Measurements from ENCODE around the gene COQ10A.
"Not testable (repeated sequence)": the region's sequence is repeated elsewhere in the genome, so short reads cannot be mapped to it uniquely, and the experiment has no call there.

COQ10A gene

GRCh38 chr12:56282030-56282429 lies 15.3 kb downstream of the COQ10A start:
- H3K4me2 ChIP-seq (ENCODE audit: low read depth, low read length), result no peak overlapping the region
- H3K4me1 ChIP-seq (ENCODE audit: low read length), result no peaks in the 10 kb centered on the region
- H3K9me2 ChIP-seq (replicated peaks; ENCODE audit: insufficient read depth, low read length), result no peaks in the 10 kb centered on the region
- H3K9me3 ChIP-seq (replicated peaks; ENCODE audit: insufficient read depth, low read length), result no peaks in the 10 kb centered on the region
- H3K27ac ChIP-seq (ENCODE audit: low read length), result no peak overlapping the region
- H3F3A ChIP-seq (ENCODE audit: insufficient read depth, low read length), result no peaks in the 10 kb centered on the region
- no peak for TF ChIP-seq EZH2phosphoT487 (IDR thresholded peaks at IDR 0.05; ENCODE audit: low read length)
- no peak for TF ChIP-seq CTCF (IDR thresholded peaks at IDR 0.05; ENCODE audit: low read length)
- TF ChIP-seq EZH2 (optimal IDR thresholded peaks at IDR 0.05; ENCODE audit: low read depth, low read length), result no peak
- H3K27me3 ChIP-seq (replicated peaks; ENCODE audit: insufficient read depth, low read length), result no peaks in the 10 kb centered on the region
- no peak overlapping the region for H2AFZ ChIP-seq (ENCODE audit: low read length)
- H3K9ac ChIP-seq (ENCODE audit: low read length), result no peak overlapping the region
- H4K20me1 ChIP-seq (ENCODE audit: insufficient read depth, low read length), result no peaks in the 10 kb centered on the region
- no peak for DNase-seq
- peaks cover 15% of the 10 kb centered on the region for H3K36me3 ChIP-seq (replicated peaks; ENCODE audit: insufficient read depth, low read length)
- H3K4me3 ChIP-seq (ENCODE audit: low read length), result no peak overlapping the region
- H3K79me2 ChIP-seq (ENCODE audit: low read length), result peaks cover 16% of the 10 kb centered on the region

- no peaks in the 10 kb centered on the region for H3F3A ChIP-seq (ENCODE audit: insufficient read depth, low read length)
- H3K9me3 ChIP-seq (replicated peaks; ENCODE audit: insufficient read depth, low read length), result no peaks in the 10 kb centered on the region
- H3K9ac ChIP-seq (ENCODE audit: low read length), result no peak overlapping the region
- H3K36me3 ChIP-seq (replicated peaks; ENCODE audit: insufficient read depth, low read length), result peaks cover 15% of the 10 kb centered on the region
- no peak overlapping the region for H3K27ac ChIP-seq (ENCODE audit: low read length)
- H3K4me2 ChIP-seq (ENCODE audit: low read depth, low read length), result no peak overlapping the region
- H3K27me3 ChIP-seq (replicated peaks; ENCODE audit: insufficient read depth, low read length), result no peaks in the 10 kb centered on the region
- DNase-seq, result no peak
- no peaks in the 10 kb centered on the region for H3K4me1 ChIP-seq (ENCODE audit: low read length)
- H2AFZ ChIP-seq (ENCODE audit: low read length), result no peak overlapping the region
- H4K20me1 ChIP-seq (ENCODE audit: insufficient read depth, low read length), result no peaks in the 10 kb centered on the region
- no peak for TF ChIP-seq CTCF (IDR thresholded peaks at IDR 0.05; ENCODE audit: low read length)
- no peak for TF ChIP-seq EZH2phosphoT487 (IDR thresholded peaks at IDR 0.05; ENCODE audit: low read length)
- no peak for TF ChIP-seq EZH2 (optimal IDR thresholded peaks at IDR 0.05; ENCODE audit: low read depth, low read length)
- H3K9me2 ChIP-seq (replicated peaks; ENCODE audit: insufficient read depth, low read length), result no peaks in the 10 kb centered on the region
- H3K4me3 ChIP-seq (ENCODE audit: low read length), result no peak overlapping the region
- peaks cover 19% of the 10 kb centered on the region for H3K79me2 ChIP-seq (ENCODE audit: low read length)
Observed at GRCh38 chr12:56282579-56282978, 15.8 kb downstream of the COQ10A start.

GRCh38 chr12:56284263-56284662 lies 17.5 kb downstream of the COQ10A start:
- not testable (repeated sequence) for H3K4me3 ChIP-seq (ENCODE audit: low read length); H3K27me3 ChIP-seq (replicated peaks; ENCODE audit: insufficient read depth, low read length); H3K4me2 ChIP-seq (ENCODE audit: low read depth, low read length); H3K9me2 ChIP-seq (replicated peaks; ENCODE audit: insufficient read depth, low read length); DNase-seq; H3K27ac ChIP-seq (ENCODE audit: low read length); H3F3A ChIP-seq (ENCODE audit: insufficient read depth, low read length); H4K20me1 ChIP-seq (ENCODE audit: insufficient read depth, low read length); H3K9ac ChIP-seq (ENCODE audit: low read length); H2AFZ ChIP-seq (ENCODE audit: low read length); H3K9me3 ChIP-seq (replicated peaks; ENCODE audit: insufficient read depth, low read length); H3K4me1 ChIP-seq (ENCODE audit: low read length)
- H3K36me3 ChIP-seq (replicated peaks; ENCODE audit: insufficient read depth, low read length), result peaks cover 14% of the 10 kb centered on the region
- H3K79me2 ChIP-seq (ENCODE audit: low read length), result peaks cover 34% of the 10 kb centered on the region

- peaks cover 20% of the 10 kb centered on the region for H3K36me3 ChIP-seq (replicated peaks; ENCODE audit: insufficient read depth, low read length)
Observed at GRCh38 chr12:56286044-56286830, 19.5 kb downstream of the COQ10A start.

More at GRCh38 chr12:56286044-56286830, 19.5 kb downstream of the COQ10A start:
- H3K9me3 ChIP-seq (replicated peaks; ENCODE audit: insufficient read depth, low read length), result no peaks in the 10 kb centered on the region
- no peaks in the 10 kb centered on the region for H3F3A ChIP-seq (ENCODE audit: insufficient read depth, low read length)
- no peak overlapping the region for H3K9ac ChIP-seq (ENCODE audit: low read length)
- H4K20me1 ChIP-seq (ENCODE audit: insufficient read depth, low read length), result no peaks in the 10 kb centered on the region
- no peaks in the 10 kb centered on the region for H3K27me3 ChIP-seq (replicated peaks; ENCODE audit: insufficient read depth, low read length)
- no peak overlapping the region for H2AFZ ChIP-seq (ENCODE audit: low read length)
- no peak for TF ChIP-seq EZH2 (optimal IDR thresholded peaks at IDR 0.05; ENCODE audit: low read depth, low read length)
- DNase-seq, result no peak
- no peak overlapping the region for H3K4me2 ChIP-seq (ENCODE audit: low read depth, low read length)
- no peak overlapping the region for H3K4me3 ChIP-seq (ENCODE audit: low read length)
- no peak overlapping the region for H3K27ac ChIP-seq (ENCODE audit: low read length)
- peaks cover 53% of the 10 kb centered on the region for H3K79me2 ChIP-seq (ENCODE audit: low read length)
- no peaks in the 10 kb centered on the region for H3K4me1 ChIP-seq (ENCODE audit: low read length)
- no peaks in the 10 kb centered on the region for H3K9me2 ChIP-seq (replicated peaks; ENCODE audit: insufficient read depth, low read length)
